Activated CD4-positive, CD25-positive, alpha-beta regulatory T cell treated with anti-CD3 and anti-CD28 coated beads, Interleukin-2, amount 50 U/mL, for 72 hours (primary cell): ENCODE results near the gene SCAF4.
A peak's percentile ranks its signal among the peaks of the same experiment; 100 is the strongest.
"Not testable (repeated sequence)": the region's sequence is repeated elsewhere in the genome, so short reads cannot be mapped to it uniquely, and the experiment has no call there.

Experiments
- DNase-seq: peaks from one replicate; pipeline ENCODE4 v3.0.0; 2021

Gene SCAF4, protein sequence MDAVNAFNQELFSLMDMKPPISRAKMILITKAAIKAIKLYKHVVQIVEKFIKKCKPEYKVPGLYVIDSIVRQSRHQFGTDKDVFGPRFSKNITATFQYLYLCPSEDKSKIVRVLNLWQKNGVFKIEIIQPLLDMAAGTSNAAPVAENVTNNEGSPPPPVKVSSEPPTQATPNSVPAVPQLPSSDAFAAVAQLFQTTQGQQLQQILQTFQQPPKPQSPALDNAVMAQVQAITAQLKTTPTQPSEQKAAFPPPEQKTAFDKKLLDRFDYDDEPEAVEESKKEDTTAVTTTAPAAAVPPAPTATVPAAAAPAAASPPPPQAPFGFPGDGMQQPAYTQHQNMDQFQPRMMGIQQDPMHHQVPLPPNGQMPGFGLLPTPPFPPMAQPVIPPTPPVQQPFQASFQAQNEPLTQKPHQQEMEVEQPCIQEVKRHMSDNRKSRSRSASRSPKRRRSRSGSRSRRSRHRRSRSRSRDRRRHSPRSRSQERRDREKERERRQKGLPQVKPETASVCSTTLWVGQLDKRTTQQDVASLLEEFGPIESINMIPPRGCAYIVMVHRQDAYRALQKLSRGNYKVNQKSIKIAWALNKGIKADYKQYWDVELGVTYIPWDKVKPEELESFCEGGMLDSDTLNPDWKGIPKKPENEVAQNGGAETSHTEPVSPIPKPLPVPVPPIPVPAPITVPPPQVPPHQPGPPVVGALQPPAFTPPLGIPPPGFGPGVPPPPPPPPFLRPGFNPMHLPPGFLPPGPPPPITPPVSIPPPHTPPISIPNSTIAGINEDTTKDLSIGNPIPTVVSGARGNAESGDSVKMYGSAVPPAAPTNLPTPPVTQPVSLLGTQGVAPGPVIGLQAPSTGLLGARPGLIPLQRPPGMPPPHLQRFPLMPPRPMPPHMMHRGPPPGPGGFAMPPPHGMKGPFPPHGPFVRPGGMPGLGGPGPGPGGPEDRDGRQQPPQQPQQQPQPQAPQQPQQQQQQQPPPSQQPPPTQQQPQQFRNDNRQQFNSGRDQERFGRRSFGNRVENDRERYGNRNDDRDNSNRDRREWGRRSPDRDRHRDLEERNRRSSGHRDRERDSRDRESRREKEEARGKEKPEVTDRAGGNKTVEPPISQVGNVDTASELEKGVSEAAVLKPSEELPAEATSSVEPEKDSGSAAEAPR

DNA sequence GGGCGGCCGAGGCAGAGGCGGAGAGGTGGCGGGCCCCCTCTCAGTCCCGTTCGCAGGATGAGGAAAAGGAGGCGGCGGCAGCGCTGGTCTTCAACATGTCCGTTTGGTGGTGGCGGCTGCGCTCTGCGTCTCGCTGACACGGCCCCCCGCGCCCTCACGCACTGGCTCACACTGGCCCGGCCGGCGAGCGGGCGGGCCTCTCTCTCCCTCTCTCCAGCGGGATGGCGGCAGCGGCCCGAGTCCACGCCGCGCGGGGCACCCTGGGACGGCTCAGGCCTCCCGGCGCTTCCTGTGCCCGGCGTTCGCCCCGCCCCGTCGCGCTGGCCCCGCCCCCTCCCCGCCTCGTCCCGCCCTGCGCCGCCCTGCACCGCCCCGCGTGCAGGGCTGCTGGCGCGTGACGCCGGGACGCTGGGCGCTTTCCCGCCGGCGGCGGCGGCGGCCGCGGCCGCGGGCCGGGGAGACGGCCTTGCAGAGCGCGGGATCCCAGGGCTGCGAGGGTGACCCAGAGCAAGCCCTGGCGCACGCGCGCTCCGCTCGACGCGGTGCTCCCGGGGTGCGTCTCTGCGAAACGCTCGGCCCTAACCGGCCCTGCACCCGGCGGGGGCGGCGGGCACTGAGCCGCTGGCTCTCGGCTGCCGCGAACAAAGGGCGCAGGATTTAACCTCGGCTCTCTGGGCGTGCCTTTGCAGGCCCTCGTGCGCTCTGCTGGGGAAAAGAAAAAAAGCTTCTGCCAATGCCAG is at the start of gene SCAF4:
SCAF4 (minus strand) TSS at position 262 of the 740 bp plus-strand sequence. CDS start 426 bp downstream, outside the sequence.
- DNase-seq: peak; percentile 86

DNA sequence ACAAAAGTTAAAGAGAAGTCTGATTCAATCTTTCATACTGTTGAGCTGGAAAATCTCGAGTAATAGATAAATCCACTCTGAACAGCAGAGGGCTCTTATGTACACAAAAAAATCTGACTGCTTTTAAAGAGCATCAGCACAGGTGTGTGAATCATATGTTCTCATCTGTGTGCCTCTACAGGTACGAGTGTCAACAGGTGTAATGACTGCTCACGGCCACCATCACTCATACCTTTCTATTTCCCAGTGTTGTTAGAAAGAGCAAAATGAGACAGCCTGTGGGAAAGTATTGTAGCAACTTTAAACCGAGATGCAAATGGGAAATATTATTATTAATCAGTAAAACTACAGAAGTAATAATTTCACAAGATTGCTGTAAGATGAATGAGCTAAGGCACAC is 49.0 kb upstream of the SCAF4 start:
- DNase-seq: no peak

DNA sequence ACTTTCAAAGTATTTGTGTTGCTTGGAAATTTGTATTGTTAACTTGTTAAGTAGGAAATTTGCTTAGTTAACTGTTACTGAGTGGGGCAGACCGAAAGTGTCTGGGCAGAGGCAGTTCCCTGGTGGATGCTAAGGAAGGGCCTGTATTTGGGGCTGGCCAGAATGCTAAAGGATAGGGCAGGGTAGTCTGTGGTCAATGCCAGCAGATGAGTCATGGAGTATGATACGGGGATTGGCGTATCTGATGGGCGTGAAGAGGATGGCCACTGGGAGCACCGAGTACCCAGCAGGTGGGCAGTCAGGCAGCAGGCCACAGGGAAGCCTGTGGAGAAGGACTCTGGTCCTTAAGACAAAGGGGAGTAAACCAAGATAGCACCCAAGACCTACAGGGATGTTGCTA is 46.6 kb upstream of the SCAF4 start:
- no peak for DNase-seq

DNA sequence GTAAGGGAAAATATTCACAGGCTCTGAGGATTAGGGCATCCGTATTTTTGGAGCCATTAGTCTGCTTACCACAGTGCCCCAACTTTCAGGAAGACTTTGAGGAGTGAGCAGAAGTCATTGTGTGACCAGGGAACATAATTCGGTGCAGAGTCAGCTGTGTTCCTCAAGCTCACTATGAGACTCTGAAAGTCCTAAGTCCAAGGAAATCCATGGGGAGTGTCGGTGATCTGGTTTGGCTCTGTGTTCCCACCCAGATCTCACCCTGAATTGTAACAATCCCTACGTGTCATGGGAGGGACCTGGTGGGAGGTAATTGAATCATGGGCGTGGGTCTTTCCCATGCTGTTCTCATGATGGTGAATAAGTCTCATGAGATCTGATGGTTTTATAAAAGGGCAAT is 45.9 kb upstream of the SCAF4 start:
- DNase-seq: no peak

DNA sequence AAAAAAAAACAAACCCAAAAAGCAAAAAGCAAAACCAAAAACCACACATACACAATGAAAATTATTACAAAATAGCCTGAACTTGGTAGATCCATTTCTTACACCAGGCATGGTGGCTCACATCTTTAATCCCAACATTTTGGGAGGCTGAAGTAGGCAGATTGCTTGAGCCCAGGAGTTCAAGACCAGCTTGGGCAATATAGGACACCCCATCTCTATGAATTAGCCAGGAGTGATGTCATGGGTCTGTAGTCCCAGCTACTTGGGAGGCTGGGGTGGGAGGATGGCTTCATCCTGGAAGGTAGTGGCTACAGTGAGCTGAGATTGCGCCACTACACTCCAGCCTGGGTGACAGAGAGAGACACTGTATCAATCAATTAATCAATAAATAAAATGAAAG is 42.1 kb upstream of the SCAF4 start:
- no peak for DNase-seq

DNA sequence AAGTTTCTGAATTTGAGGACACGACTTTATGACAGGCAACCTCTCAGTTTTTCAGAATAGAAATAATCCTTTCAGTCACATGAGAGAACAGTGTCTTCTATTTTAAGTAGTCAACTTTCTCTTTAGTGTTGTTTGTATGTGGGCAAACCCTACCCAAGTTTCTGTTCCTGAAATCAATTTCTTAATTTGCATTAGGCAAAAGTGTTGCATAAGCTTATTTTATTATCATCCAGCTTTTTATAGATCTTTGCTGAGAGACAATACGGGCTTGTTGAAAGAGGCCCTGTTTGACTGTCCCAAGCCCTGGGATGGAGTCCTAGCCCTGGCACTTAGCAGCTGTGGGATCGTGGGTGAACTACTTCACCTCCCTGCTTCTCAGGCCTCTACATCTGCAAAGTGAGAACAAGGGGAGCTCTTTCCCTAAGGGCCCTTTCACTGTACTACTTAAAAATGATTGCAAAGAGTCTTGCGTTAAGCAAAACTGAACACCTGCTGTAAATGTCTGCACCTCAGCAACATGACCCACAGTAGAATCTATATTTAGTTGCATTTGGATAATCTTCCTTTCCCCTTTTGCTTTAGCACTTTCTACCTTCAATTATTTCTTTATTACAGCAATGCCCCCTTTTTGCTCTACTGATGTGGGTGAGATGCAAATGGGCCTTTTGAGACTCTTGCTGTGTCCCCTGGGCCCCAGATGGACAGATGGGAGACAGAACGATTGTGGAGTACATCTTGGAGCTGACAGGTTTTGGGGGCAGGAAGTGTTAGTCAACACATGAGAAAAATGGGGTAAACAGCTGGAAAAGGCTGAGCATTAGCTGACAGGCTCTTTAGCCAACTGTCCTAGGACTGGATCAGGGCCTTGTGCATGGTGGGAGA is 41.0 kb upstream of the SCAF4 start:
- DNase-seq: no peak

DNA sequence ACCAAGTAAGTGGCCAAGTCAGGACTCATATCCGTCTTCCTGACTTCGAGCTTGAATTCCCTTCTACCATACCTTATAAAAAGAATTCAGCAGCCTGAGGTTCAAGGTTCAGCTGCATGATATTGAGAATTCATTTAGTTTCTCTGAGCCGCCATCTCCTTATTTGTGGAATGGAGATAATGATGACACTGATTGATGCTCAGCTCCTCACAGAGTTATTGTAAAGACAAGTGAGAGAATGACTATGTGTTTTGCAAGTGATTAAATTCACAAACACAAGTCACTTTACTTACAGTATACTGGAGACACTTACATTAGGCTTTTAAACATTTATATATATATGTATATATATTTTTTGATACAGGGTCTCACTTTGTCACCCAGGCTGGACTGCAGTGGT is 39.8 kb upstream of the SCAF4 start:
- DNase-seq: no peak

DNA sequence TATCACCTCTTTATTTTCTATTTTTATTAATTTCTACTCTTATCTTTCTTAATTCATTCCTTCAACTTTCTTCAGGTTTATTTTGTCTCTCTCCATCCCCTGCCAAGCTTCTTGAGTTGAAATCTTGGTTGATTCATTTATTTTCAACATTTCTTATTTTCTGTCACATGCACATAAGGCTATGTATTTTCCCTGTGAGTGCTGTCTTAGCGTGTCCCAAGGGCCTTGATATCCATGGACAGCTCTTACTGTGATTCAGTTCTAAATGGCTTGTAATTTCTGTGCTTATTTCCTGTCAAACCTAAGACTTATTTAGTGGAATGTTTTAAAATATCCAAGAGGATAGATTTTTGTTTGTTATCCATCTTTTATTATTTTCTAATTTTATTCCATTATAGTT is 36.8 kb upstream of the SCAF4 start:
- DNase-seq: no peak

DNA sequence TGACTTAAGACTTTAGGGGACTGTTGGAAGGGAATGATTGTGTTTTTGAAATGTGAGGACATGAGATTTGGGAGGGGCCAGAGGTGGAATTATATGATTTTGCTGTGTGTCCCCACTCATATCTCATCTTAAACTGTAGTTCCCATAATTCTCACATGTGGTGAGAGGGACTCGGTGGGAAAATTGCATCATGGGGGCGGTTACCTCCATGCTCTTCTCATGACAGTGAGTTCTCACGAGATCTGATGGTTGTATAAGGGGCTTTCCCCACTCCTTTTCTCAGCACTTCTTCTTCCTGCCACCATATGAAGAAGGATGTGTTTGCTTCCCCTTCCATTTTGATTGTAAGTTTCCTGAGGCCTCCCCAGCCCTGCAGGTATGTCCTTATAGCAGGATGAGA is 35.0 kb upstream of the SCAF4 start:
- no peak for DNase-seq

DNA sequence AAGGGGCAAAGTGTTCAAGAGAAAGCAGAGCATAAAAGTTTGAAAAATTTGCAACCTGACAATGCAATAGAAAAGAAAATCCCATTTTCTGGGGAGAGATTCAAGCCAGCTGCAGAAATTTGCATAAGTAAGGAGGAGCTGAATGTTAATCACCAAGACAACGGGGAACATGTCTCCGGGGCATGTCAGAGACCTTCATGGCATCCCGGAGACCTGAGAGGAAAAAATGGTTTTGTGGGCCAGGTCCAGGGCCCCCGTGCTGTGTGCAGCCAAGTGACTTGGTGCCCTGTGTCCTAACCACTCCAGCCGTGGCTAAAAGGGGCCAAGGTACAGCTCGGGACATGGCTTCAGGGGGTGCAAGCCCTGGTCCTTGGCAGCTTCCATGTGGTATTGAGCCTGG is 33.9 kb upstream of the SCAF4 start:
- not testable (repeated sequence) for DNase-seq

DNA sequence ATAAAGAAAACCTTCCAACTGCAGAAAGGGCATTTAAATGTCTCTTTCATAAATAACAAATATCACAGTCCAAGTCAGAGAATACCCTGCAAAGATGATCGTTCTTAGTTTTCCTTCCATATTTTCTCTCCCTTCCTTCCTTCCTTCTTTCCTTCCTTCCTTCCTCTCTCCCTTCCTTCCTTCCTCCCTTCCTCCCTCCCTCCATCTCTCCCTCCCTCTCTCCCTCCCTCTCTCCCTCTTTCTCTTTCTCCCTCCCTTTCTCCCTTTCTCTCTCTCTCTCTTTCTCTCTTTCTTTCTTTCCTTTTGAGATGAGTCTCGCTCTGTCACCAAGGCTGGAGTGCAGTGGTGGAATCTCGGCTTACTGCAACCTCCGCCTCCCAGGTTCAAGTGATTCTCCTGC is 29.0 kb upstream of the SCAF4 start:
- DNase-seq: no peak

DNA sequence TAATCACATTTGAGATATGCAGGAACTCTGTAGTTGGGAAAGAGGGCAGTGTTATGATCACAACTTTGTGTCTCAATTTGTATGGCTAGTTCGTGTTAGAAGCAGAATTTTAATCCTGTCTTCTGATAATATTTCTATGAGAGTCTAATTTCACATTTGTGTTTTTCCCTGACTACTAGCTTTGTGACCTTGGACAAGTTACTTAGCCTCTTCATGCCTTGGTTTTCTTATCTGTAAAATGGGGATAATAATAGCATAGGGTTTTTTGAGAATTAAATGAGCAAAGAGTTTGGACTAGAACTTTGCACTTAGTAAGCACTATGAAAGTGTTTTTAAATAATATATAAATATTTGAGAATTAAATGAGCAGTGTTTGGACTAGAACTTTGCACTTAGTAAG is 24.9 kb upstream of the SCAF4 start:
- DNase-seq: no peak

DNA sequence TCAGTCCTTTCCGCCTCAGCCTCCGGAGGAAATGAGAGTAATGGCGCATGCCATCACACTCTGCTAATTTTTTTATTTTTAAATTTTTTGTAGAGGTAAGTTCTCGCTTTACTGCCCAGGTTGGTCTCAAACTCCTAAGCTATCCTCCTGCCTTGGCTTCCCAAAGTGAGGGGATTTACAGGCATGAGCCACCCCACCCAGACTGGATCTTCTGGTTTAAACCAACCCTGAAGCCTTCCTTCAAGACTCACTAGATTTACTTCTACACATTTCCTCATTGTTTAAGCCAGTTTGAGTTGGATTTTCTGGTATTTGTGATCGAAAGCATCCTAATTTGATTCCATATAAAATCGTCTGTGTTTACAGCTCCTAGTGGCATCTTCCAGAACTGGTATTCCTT is 23.1 kb upstream of the SCAF4 start:
- no peak for DNase-seq

DNA sequence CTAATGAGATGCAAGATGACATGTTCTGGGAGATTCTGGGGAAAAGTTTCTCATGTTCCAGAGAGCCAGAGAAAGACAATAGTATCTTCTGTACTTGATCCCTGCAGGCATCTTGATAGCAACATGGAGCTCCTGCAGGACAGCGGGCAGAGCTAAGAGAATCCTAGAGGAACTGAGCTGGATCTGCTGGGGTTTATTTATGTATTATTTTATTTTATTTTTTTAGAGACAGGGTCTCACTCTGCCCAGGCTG is 22.7 kb upstream of the SCAF4 start:
- DNase-seq: no peak

DNA sequence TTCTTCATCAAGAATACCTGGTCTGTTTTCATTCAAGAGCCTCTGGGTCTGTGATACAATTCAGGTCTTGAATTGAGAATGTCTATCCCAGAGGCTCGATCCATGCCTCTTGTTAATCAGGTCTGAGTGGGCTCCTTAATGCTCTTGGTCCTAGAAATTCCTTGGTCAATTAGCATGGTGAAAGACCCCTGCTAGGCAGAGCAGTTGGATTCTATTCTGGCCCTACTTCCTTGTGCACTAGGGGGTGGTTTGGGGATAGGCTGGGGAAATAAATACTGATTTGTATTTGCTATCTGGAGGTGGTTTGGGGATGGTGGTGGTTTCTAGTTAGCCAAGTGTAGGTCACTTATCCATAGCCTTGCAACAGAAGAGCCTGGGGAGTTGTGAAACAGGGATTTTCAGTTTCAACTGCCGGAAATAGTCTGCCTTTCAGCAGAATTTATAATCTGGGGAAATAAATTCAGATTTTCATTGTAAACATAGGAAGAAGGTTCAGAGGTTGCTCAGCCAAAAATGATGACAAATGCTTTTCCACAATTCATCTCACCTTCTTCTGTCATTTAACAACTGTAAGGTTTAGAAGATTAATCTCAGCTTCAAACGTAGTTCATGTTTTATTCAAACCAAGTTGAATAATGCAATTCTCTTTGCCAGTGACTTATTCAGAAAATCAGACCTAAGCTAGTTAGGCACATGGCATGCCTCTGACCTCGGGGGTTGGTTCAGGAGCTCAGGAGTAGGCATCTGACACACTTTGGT is 22.2 kb upstream of the SCAF4 start:
- no peak for DNase-seq

DNA sequence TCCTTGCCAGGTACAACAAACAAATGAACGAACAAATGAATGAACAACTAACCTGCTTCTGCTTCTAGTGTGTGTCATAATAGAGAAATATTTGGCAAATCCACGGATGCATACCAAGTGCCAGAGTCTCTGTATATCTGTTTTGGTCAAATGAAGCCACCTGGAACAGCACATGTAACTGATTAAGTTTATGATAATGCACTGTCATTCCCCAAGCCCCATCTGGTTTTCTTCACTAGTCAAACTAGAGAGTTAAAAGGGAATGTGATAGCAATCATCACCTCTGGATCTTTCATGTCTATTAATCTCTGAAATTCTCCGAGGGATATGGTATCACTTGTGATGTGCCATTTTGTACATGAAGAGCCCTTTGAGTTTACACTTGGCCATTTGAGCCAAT is 21.0 kb upstream of the SCAF4 start:
- DNase-seq: no peak

DNA sequence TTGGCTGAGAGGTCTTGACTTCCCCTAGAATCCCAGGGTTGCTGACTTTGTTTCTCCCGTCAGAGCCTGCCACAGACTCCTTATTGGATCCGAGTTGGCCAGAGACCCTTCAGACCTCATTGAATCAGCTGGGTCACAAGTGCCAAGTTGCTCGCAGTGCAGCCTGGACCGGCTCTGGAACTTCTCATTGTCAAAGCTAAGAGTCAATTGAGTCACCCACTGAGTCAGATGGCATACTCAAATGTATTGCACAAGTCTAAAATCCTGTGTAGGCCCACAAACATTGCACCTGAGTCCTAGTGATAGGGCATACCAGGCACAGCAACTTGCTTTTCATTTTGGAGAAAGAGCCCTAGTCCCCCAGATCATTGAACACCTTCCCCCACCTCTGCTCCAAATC is 20.4 kb upstream of the SCAF4 start:
- no peak for DNase-seq

DNA sequence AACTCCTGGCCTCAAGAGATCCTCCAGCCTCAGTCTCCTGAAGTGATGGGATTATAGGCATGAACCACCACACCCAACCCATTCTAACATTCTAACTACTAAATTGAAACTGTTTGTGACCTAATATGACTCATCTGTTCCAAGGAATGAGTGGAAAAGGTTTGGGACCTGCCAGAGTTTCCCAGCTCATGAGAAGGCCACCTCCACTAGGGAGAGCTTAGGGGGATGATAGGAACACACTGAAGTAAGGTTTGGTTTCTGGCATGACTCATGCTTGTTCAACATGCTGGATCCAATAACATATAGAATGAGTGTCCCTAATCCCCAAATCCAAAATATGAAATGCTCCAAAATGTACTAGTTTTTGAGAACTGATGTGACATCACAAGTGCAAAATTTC is 18.9 kb upstream of the SCAF4 start:
- no peak for DNase-seq

DNA sequence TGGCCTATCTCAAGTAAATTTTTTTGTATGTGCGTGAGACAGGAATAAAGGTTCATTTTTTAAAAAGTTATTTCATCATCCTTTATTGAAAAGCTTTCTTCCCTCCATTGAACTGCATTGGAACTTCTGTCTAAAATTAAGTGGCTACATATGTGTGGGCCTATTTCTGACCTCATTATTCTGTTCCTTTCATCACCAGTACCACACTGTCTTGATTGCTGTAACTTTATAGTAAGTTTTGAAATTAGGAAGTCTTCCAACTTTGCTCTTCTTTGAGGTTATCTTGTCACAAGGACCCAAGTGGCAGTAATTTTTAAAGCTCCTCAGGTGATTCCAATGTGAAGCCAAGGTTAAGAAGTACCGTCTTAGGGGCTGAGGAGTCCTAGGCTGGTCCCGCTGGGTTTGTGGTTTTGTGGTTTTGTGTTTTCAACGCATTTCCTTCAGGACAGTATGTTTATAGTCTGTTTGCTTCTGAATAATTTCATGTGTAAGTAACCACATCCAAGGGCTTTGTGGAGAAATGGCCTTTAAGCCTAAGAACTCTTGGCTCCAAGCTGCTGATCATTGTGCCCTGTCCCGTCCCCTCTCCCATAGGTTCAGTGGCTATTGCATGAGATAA is 12.4 kb upstream of the SCAF4 start:
- DNase-seq: no peak

DNA sequence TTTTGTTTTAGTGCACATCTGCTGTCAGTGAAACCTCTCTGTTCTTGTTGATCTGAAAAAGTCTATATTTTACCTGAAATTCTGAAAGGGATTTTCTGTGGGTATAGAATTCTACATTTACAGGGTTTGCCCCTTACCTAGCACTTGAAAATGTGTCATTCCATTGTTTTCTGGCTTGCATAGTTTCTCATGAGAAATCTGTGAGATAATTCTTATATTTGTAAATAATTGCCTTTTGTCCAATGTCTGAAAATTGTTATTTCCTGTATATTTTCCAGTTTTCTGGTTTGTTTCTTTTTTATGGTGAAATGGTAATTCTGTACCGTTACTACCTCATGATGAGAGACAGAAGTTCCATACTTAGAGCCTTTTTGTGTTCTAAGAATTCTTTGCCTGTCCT is 11.8 kb upstream of the SCAF4 start:
- no peak for DNase-seq

DNA sequence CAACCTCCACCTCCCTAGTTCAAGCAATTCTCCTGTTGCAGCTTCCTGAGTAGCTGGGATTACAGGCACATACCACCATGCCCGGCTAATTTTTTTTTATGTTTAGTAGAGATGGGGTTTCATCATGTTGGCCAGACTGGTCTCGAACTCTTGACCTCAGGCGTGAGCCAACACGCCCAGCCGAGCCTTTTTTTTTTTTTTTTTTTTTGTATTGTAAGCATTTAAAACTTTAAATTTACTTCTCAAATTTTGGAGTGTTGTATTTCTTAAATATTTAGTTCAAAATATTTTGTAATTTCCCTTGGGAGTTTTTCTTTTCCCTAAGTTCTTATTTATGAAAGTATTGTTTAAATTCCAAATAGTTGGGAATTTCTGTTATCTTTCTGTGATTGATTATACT is 9.2 kb upstream of the SCAF4 start:
- no peak for DNase-seq
